ENCODE results near the gene COL6A3.

- TF ChIP-seq, protein P1, sequence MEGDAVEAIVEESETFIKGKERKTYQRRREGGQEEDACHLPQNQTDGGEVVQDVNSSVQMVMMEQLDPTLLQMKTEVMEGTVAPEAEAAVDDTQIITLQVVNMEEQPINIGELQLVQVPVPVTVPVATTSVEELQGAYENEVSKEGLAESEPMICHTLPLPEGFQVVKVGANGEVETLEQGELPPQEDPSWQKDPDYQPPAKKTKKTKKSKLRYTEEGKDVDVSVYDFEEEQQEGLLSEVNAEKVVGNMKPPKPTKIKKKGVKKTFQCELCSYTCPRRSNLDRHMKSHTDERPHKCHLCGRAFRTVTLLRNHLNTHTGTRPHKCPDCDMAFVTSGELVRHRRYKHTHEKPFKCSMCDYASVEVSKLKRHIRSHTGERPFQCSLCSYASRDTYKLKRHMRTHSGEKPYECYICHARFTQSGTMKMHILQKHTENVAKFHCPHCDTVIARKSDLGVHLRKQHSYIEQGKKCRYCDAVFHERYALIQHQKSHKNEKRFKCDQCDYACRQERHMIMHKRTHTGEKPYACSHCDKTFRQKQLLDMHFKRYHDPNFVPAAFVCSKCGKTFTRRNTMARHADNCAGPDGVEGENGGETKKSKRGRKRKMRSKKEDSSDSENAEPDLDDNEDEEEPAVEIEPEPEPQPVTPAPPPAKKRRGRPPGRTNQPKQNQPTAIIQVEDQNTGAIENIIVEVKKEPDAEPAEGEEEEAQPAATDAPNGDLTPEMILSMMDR (optimal IDR thresholded peaks at IDR 0.05 in 1 of 3, IDR thresholded peaks at IDR 0.05 in 1 of 3, conservative IDR thresholded peaks at IDR 0.05 in 1 of 3; ENCODE audit: extremely low read depth in 1 of 3, insufficient read depth in 2 of 3, low read length in 3 of 3), result no peak
- no peak for TF ChIP-seq EZH2 (IDR thresholded peaks at IDR 0.05; ENCODE audit: low read length)
These were observed 133.0 kb downstream of the COL6A3 start for GRCh38 chr2:237280939-237281338.
